ENCODE measurements around the gene EML1.

EML1 gene

DNA sequence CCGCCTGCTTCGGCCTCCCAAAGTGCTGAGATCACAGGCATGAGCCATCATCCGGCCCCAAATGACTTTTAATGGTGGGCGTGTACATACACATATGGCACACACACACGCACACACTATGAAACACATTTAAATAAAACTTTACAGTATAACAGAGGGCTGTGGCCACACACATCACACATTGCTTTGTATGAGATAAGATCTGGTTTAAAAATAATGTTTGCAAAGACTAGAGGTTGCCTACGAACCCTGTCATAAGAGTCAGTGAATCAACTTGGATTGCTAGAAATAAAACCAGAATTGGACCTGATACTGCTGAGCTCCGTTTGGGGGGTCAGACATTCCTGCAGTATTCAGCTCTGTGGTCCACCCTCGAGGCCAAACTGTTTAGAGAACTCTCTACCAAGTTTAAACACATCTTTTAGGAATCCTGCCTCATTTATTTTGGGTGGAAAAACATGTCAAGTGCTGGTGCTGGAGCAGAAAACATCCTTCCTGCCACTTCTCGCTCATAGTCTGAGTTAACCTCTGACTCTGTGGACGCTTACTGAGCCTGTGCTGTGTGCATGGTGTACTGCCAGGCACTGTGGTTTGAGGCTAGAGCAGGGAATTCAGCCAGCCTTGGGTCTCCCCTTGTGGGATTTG, 47.8 kb upstream of the EML1 start:
- no peak for DNase-seq (ENCODE audit: low read depth in 1 of 2, low spot score in 1 of 2)
- peaks cover 10% of the 10 kb centered on the region for H3K27me3 ChIP-seq (ENCODE audit: insufficient read depth, poor library complexity, severe bottlenecking)
- H3K27ac ChIP-seq (replicated peaks), result no peak overlapping the region
- no peak overlapping the region for H3K4me3 ChIP-seq (replicated peaks; ENCODE audit: insufficient read depth, low read length)
- TF ChIP-seq, protein P1, sequence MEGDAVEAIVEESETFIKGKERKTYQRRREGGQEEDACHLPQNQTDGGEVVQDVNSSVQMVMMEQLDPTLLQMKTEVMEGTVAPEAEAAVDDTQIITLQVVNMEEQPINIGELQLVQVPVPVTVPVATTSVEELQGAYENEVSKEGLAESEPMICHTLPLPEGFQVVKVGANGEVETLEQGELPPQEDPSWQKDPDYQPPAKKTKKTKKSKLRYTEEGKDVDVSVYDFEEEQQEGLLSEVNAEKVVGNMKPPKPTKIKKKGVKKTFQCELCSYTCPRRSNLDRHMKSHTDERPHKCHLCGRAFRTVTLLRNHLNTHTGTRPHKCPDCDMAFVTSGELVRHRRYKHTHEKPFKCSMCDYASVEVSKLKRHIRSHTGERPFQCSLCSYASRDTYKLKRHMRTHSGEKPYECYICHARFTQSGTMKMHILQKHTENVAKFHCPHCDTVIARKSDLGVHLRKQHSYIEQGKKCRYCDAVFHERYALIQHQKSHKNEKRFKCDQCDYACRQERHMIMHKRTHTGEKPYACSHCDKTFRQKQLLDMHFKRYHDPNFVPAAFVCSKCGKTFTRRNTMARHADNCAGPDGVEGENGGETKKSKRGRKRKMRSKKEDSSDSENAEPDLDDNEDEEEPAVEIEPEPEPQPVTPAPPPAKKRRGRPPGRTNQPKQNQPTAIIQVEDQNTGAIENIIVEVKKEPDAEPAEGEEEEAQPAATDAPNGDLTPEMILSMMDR (IDR thresholded peaks at IDR 0.05; ENCODE audit: insufficient read depth, low read length), result no peak
- TF ChIP-seq GABPA (IDR thresholded peaks at IDR 0.05; ENCODE audit: low read depth) (no peak), SPI1 (IDR thresholded peaks at IDR 0.05; ENCODE audit: borderline replicate concordance, low read depth) (no peak), POLR2AphosphoS5 (IDR thresholded peaks at IDR 0.05; ENCODE audit: low read depth) (no peak)
- TF ChIP-seq, protein P2, sequence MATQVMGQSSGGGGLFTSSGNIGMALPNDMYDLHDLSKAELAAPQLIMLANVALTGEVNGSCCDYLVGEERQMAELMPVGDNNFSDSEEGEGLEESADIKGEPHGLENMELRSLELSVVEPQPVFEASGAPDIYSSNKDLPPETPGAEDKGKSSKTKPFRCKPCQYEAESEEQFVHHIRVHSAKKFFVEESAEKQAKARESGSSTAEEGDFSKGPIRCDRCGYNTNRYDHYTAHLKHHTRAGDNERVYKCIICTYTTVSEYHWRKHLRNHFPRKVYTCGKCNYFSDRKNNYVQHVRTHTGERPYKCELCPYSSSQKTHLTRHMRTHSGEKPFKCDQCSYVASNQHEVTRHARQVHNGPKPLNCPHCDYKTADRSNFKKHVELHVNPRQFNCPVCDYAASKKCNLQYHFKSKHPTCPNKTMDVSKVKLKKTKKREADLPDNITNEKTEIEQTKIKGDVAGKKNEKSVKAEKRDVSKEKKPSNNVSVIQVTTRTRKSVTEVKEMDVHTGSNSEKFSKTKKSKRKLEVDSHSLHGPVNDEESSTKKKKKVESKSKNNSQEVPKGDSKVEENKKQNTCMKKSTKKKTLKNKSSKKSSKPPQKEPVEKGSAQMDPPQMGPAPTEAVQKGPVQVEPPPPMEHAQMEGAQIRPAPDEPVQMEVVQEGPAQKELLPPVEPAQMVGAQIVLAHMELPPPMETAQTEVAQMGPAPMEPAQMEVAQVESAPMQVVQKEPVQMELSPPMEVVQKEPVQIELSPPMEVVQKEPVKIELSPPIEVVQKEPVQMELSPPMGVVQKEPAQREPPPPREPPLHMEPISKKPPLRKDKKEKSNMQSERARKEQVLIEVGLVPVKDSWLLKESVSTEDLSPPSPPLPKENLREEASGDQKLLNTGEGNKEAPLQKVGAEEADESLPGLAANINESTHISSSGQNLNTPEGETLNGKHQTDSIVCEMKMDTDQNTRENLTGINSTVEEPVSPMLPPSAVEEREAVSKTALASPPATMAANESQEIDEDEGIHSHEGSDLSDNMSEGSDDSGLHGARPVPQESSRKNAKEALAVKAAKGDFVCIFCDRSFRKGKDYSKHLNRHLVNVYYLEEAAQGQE (IDR thresholded peaks at IDR 0.05; ENCODE audit: insufficient replicate concordance, low read depth), result no peak

DNA sequence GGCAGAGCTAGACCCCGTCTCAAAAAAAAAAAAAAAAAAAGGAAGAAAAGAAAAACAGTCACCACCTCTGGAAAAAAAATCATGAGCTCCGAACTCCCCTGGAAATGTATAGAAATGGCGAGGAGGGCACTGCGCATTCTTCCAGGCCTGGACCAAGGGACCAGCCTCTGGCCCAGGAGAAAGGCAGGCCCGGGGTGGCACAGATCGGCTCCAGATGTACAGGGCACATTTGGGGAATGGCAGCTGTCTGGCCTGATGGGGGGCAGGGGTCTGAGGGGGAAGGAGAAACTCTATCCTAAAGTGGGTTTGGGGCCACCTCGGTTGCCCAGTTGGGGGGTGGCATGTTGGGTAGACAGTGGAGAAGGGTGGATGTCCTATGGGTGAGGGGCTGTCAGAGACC, 46.0 kb upstream of the EML1 start:
- H3K4me3 ChIP-seq (replicated peaks; ENCODE audit: insufficient read depth, low read length), result no peak overlapping the region
- no peak overlapping the region for H3K27ac ChIP-seq (replicated peaks)
- TF ChIP-seq GABPA (IDR thresholded peaks at IDR 0.05; ENCODE audit: low read depth), result no peak
- peaks cover 13% of the 10 kb centered on the region for H3K27me3 ChIP-seq (ENCODE audit: insufficient read depth, poor library complexity, severe bottlenecking)
- no peak for DNase-seq (ENCODE audit: low read depth in 1 of 2, low spot score in 1 of 2)

DNA sequence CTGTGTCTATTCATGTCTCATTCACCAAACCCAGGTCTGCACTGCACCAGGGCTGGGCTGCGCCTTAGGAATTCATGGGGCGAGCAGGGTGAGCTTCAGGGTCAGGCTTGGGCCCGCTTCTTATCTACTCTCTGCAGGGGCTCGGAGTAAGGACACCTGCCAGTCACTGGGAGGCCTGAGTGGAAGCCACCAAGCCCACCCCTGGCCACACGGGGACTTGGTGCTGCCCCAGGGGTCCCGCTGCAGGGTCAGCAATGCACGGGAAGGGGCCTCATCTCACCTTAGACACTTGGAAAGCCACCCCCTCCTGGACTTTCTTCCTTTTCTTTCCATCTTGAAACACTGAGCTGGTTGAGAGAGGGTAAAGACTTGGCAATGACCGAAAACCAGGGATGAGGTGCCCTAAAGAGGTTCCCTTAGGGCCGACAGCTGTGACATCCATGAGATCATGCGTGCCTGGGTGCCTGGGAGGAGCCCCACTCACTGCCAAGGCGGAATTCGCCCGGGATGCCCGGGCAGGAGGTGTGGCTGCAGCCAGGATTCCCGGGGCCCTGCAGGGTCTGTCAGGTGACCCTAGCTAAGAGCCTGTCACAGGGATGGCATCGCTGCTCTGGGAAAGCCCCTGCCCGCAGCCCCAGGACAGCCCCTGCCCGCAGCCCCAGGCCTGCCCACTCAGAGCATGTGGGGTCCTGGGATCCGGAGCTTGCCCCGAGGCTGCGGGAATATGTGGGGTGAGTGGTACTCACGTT, 45.5 kb upstream of the EML1 start:
- DNase-seq (ENCODE audit: low read depth in 1 of 2, low spot score in 1 of 2), result no peak
- Histone ChIP-seq H3K27ac (replicated peaks) (no peak overlapping the region), H3K4me3 (replicated peaks; ENCODE audit: insufficient read depth, low read length) (no peak overlapping the region), H3K27me3 (ENCODE audit: insufficient read depth, poor library complexity, severe bottlenecking) (peaks cover 19% of the 10 kb centered on the region)
- TF ChIP-seq SPI1 (IDR thresholded peaks at IDR 0.05; ENCODE audit: borderline replicate concordance, low read depth), result no peak
- TF ChIP-seq GABPA (IDR thresholded peaks at IDR 0.05; ENCODE audit: low read depth), result no peak
- TF ChIP-seq, protein P1 (IDR thresholded peaks at IDR 0.05; ENCODE audit: insufficient read depth, low read length), result no peak
- no peak for TF ChIP-seq POLR2AphosphoS5 (IDR thresholded peaks at IDR 0.05; ENCODE audit: low read depth)
- TF ChIP-seq, protein P2 (IDR thresholded peaks at IDR 0.05; ENCODE audit: insufficient replicate concordance, low read depth), result no peak

DNA sequence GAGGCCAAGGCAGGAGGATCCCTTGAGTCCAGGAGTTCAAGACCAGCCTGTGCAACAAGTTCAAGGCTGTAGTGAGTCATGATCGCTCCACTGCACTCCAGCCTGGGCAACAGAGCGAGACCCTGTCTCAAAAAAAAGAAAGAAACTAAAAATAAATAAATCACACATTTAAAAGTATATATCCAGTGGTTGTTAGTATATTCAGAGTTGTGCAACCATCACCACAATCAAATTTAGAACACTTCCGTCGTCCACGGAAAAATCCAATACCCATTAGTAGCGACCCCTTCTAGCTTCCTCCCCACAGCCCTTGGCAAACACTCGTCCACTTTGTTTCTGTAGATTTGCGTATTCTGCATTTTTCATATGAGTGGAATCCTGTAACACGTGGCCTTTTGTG, 44.7 kb upstream of the EML1 start:
- TF ChIP-seq, protein P2 (IDR thresholded peaks at IDR 0.05; ENCODE audit: insufficient replicate concordance, low read depth), result no peak
- TF ChIP-seq GABPA (IDR thresholded peaks at IDR 0.05; ENCODE audit: low read depth), result no peak
- H3K27me3 ChIP-seq (ENCODE audit: insufficient read depth, poor library complexity, severe bottlenecking), result peaks cover 20% of the 10 kb centered on the region
- no peak overlapping the region for H3K4me3 ChIP-seq (replicated peaks; ENCODE audit: insufficient read depth, low read length)
- no peak overlapping the region for H3K27ac ChIP-seq (replicated peaks)
- no peak for DNase-seq (ENCODE audit: low read depth in 1 of 2, low spot score in 1 of 2)
